MM.1S (cell line): ENCODE results near the gene TDRD7.

Source experiments
- DNase-seq: peaks from one replicate; pipeline ENCODE4 v3.0.0-alpha.2; 2015
- H2AFZ ChIP-seq: fragments of 300-600 bp; sonication (generic); 2 replicates; pipeline ENCODE4 v1.6.0; 2016; ENCODE audit warnings: antibody characterized with exemption, low read length
- H3F3A ChIP-seq: fragments of 300-600 bp; sonication (generic); 2 replicates; pipeline ENCODE4 v1.6.1; 2016; ENCODE audit warnings: mild to moderate bottlenecking, antibody characterized with exemption, low read length, moderate library complexity, mixed read lengths; ENCODE audit not compliant: insufficient read depth
- H3K27ac ChIP-seq: fragments of 300-600 bp; sonication (generic); 2 replicates; pipeline ENCODE4 v1.5.1; 2016; ENCODE audit warnings: mild to moderate bottlenecking, low read length
- H3K27me3 ChIP-seq: fragments of 300-600 bp; sonication (generic); replicated peaks from 2 replicates; pipeline ENCODE4 v1.6.0; 2016; ENCODE audit warnings: low read length; ENCODE audit not compliant: insufficient read depth
- H3K36me3 ChIP-seq: fragments of 300-600 bp; sonication (generic); replicated peaks from 2 replicates; pipeline ENCODE4 v1.6.1; 2016; ENCODE audit warnings: mild to moderate bottlenecking, low read length, mixed read lengths; ENCODE audit not compliant: insufficient read depth
- H3K4me1 ChIP-seq: fragments of 300-600 bp; sonication (generic); 2 replicates; pipeline ENCODE4 v1.6.1; 2016; ENCODE audit warnings: low read length, mixed read lengths
- H3K4me2 ChIP-seq: fragments of 300-600 bp; sonication (generic); 2 replicates; pipeline ENCODE4 v1.6.0; 2016; ENCODE audit warnings: low read depth, low read length
- H3K4me3 ChIP-seq: fragments of 300-600 bp; sonication (generic); 2 replicates; pipeline ENCODE4 v1.5.1; 2016; ENCODE audit warnings: low read length, mixed read lengths
- H3K79me2 ChIP-seq: fragments of 300-600 bp; sonication (generic); 2 replicates; pipeline ENCODE4 v1.6.1; 2016; ENCODE audit warnings: mixed run types, low read length, mixed read lengths
- H3K9ac ChIP-seq: fragments of 300-600 bp; sonication (generic); 2 replicates; pipeline ENCODE4 v1.6.1; 2016; ENCODE audit warnings: low read length, mixed read lengths
- H3K9me2 ChIP-seq: fragments of 300-600 bp; sonication (generic); replicated peaks from 2 replicates; pipeline ENCODE4 v1.6.1; 2016; ENCODE audit warnings: mild to moderate bottlenecking, low read length, mixed read lengths; ENCODE audit not compliant: insufficient read depth
- H3K9me3 ChIP-seq: fragments of 300-600 bp; sonication (generic); replicated peaks from 2 replicates; pipeline ENCODE4 v1.6.1; 2016; ENCODE audit warnings: mild to moderate bottlenecking, low read length, mixed read lengths; ENCODE audit not compliant: insufficient read depth
- H4K20me1 ChIP-seq: fragments of 300-600 bp; sonication (generic); 2 replicates; pipeline ENCODE4 v1.6.1; 2016; ENCODE audit warnings: mild to moderate bottlenecking, low read length, moderate library complexity, mixed read lengths; ENCODE audit not compliant: insufficient read depth
- CTCF ChIP-seq: fragments of 300-600 bp; sonication (generic); IDR thresholded peaks from 2 replicates; pipeline ENCODE4 v1.5.1; 2016; ENCODE audit warnings: antibody characterized with exemption, low read length, mixed read lengths
- EZH2 ChIP-seq: fragments of 300-600 bp; sonication (generic); optimal IDR thresholded peaks from 2 replicates; pipeline ENCODE3; 2017; ENCODE audit warnings: low read depth, mild to moderate bottlenecking, antibody characterized with exemption, low read length, mixed read lengths
- EZH2phosphoT487 ChIP-seq: fragments of 300-600 bp; sonication (generic); IDR thresholded peaks from 2 replicates; pipeline ENCODE4 v1.6.1; 2018; ENCODE audit warnings: antibody characterized with exemption, low read length

TDRD7 gene

GRCh38 chr9:97518909-97519307 is 107.0 kb downstream of the TDRD7 start:
- no peak for DNase-seq
- Histone ChIP-seq H3K9ac (no peak overlapping the region), H3K9me2 (no peaks in the 10 kb centered on the region), H4K20me1 (no peaks in the 10 kb centered on the region), H3K4me1 (no peaks in the 10 kb centered on the region), H3K27ac (no peak overlapping the region), H3K79me2 (no peaks in the 10 kb centered on the region), H3K9me3 (no peaks in the 10 kb centered on the region), H3F3A (no peaks in the 10 kb centered on the region), H2AFZ (no peak overlapping the region), H3K27me3 (no peaks in the 10 kb centered on the region), H3K4me3 (no peak overlapping the region), H3K4me2 (no peak overlapping the region), H3K36me3 (no peaks in the 10 kb centered on the region)
- TF ChIP-seq CTCF = no peak
- TF ChIP-seq EZH2phosphoT487 = no peak
- TF ChIP-seq EZH2 = no peak

GRCh38 chr9:97519441-97519970 is 107.6 kb downstream of the TDRD7 start:
- TF ChIP-seq EZH2 (no peak), CTCF (no peak), EZH2phosphoT487 (no peak)
- Histone ChIP-seq H3F3A (no peaks in the 10 kb centered on the region), H2AFZ (no peak overlapping the region), H3K9me2 (no peaks in the 10 kb centered on the region), H3K9ac (no peak overlapping the region), H3K36me3 (no peaks in the 10 kb centered on the region), H3K4me3 (no peak overlapping the region), H3K27me3 (no peaks in the 10 kb centered on the region), H3K9me3 (no peaks in the 10 kb centered on the region), H3K79me2 (no peaks in the 10 kb centered on the region), H3K27ac (no peak overlapping the region), H3K4me2 (no peak overlapping the region), H3K4me1 (no peaks in the 10 kb centered on the region), H4K20me1 (no peaks in the 10 kb centered on the region)
- DNase-seq = no peak

GRCh38 chr9:97521576-97522333 is 109.9 kb downstream of the TDRD7 start:
- no peak overlapping the region for H3K27ac ChIP-seq
- H3K4me2 ChIP-seq = no peak overlapping the region
- no peaks in the 10 kb centered on the region for H4K20me1 ChIP-seq
- no peak overlapping the region for H2AFZ ChIP-seq
- TF ChIP-seq EZH2 (no peak), CTCF (no peak), EZH2phosphoT487 (no peak)
- H3F3A ChIP-seq = no peaks in the 10 kb centered on the region
- no peaks in the 10 kb centered on the region for H3K79me2 ChIP-seq
- no peak overlapping the region for H3K4me3 ChIP-seq
- H3K9ac ChIP-seq = no peak overlapping the region
- H3K27me3 ChIP-seq = no peaks in the 10 kb centered on the region
- no peaks in the 10 kb centered on the region for H3K9me3 ChIP-seq
- H3K9me2 ChIP-seq = no peaks in the 10 kb centered on the region
- H3K36me3 ChIP-seq = no peaks in the 10 kb centered on the region
- DNase-seq = no peak
- H3K4me1 ChIP-seq = peaks cover 12% of the 10 kb centered on the region
